Measurements from ENCODE around the gene TNFRSF18. TPM values are rescaled to one million over a fixed set of nuclear protein-coding genes. Genes with fewer than 3 reads are reported as not detected.
A peak's percentile ranks its signal among the peaks of the same experiment; 100 is the strongest.
"Not testable (repeated sequence)": the region's sequence is repeated elsewhere in the genome, so short reads cannot be mapped to it uniquely, and the experiment has no call there.

Gene TNFRSF18
- polyA plus RNA-seq, 2 of the 4 experiments (the other 2 are of a cell fraction), result not detected

DNA sequence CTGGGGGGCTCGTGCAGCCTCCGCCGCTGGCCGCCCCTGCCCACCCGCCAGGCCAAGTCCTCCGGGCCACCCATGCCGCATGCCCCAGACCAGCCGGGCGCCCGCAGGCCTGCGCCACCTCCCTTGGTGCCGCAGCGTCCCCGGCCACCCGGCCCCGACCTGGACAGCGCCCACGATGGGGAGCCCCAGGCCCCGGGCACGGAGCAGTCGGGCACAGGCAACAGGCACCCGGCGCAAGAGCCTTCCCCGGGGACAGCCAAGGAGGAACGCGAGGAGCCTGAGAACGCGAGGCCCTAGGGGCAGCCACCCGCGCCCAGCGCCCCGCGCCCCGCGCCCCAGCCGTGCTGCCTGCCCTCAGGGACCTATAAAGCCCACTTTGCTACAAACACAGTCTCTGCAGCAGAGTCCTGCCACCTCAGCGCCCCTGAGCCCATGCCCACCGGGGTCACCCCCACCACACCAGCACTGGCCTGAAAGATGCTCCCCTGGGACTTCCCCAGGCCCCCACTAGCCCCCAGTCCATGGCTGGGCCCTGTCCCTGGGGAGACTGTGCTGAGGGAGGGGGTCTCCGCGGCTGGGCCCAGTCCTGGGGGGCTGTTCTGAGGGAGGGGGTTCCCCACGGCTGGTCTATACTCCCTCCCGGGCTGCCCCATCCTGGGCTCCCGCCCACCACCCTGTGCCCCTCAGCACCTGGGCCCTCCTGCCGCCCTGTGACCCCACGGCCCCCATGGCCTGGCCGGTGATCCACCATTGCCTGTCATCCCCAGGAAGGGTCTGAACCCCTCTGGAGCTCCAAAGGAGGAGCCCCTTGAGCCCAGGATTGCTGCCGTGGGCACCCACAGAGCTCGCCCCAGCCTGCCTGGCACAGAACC is 8.6 kb downstream of the TNFRSF18 start:
- no peaks in the 10 kb centered on the region; the same call in 2 of the 3 replicates for H3K4me1 ChIP-seq
- TF ChIP-seq, protein P1, sequence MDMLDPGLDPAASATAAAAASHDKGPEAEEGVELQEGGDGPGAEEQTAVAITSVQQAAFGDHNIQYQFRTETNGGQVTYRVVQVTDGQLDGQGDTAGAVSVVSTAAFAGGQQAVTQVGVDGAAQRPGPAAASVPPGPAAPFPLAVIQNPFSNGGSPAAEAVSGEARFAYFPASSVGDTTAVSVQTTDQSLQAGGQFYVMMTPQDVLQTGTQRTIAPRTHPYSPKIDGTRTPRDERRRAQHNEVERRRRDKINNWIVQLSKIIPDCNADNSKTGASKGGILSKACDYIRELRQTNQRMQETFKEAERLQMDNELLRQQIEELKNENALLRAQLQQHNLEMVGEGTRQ (IDR thresholded peaks at IDR 0.05), result no peak
- no peak for TF ChIP-seq EHMT2 (IDR thresholded peaks at IDR 0.05; ENCODE audit: low read depth)
- no peak for TF ChIP-seq MAFK (IDR thresholded peaks at IDR 0.05; ENCODE audit: partially characterized antibody)
- ChIA-PET POLR2A (no interaction called here), CTCF (no interaction called here)
- no peak overlapping the region for H3K4me3 ChIP-seq
- peaks cover 7% of the 10 kb centered on the region; the same call in 1 of the 3 replicates for H3K9me3 ChIP-seq
- WGBS (ENCODE audit: missing lambda C conversion rate), result 89% methylated on average over 5 of the region's 48 CpGs
- FAIRE-seq (no peak), ATAC-seq (no peak), DNase-seq (ENCODE audit: low read depth in 1 of 2, low spot score in 1 of 2) (no peak)
- no peak overlapping the region for H3K27ac ChIP-seq
- no peak overlapping the region for H3K4me2 ChIP-seq

DNA sequence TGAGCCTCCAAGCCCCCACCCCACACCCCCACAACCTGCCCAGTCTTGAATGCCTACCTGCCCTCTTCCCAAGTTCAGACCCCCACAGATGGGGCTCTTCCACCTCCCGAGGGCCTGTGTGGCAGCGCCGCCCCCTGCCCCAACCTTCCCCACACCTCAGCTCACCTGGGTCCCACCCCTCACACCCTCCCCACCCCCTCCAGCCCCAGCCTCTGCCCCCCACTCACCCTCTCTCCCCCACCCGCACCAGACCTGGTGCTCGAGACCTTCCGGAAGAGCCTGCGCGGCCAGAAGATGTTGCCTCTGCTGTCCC is 9.2 kb downstream of the TNFRSF18 start:
- no peak for TF ChIP-seq MAZ (IDR thresholded peaks at IDR 0.05; ENCODE audit: borderline replicate concordance, low read depth, low read length)
- TF ChIP-seq JUNB (IDR thresholded peaks at IDR 0.05), result no peak
- H3K27ac ChIP-seq, result no peak overlapping the region
- no peak for ATAC-seq
- H3K4me3 ChIP-seq, result no peak overlapping the region
- no peak overlapping the region for H3K4me2 ChIP-seq
- H3K9me3 ChIP-seq, result peaks cover 7% of the 10 kb centered on the region; the same call in 1 of the 3 replicates
- H3K4me1 ChIP-seq, result no peaks in the 10 kb centered on the region; the same call in 2 of the 3 replicates
- no peak for FAIRE-seq
- CTCF ChIA-PET, result interaction anchor here (1.3 kb wide), 1 partner anchor 74 kb away, joined by 4 read pairs; no protein-coding TSS in a partner anchor
- no peak for DNase-seq (ENCODE audit: low read depth in 1 of 2, low spot score in 1 of 2)
- 100% methylated on average over 1 of the region's 8 CpGs for WGBS (ENCODE audit: missing lambda C conversion rate)
- POLR2A ChIA-PET, result no interaction called here

DNA sequence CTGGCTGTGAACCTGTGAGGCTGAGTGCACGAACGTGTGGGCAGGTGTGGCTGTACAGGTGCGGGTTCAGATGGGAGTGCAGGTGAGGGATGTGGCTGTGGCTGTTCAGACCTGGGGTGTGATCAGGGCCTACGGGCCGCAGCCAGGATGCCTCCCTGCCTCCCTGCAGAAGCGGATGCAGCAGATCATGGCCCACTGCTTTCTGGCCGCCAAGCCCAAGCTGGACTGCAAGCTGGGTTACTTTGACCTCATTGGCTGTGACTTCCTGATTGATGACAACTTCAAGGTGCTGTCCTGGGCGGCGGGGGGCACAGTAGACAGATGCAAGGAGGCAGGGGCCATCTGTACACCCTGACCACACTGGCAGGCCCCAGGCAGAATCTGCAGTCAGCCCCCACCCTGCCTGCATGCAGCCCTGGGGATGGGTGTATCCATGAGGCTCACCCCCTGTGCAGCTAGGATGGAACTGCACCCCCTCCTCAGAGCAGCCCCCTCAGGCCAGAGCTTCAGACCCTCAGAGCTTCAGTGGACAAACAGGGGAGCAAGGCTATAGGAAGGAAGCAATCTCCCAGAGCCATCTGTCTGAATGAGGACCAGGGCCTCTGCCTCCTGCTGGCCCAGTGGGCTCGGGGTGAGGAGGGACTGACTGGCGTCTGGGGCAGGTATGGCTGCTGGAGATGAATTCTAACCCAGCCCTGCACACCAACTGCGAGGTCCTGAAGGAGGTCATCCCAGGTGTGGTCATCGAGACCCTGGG is 9.8 kb downstream of the TNFRSF18 start:
- ATAC-seq (peak in 1 of 2 experiments; percentile 40; a peak in 1 of 6 replicates), DNase-seq (ENCODE audit: low read depth in 1 of 2, low spot score in 1 of 2) (no peak), FAIRE-seq (no peak)
- Histone ChIP-seq H3K27ac (no peak overlapping the region), H3K9me3 (peaks cover 7% of the 10 kb centered on the region; the same call in 1 of the 3 replicates), H3K4me1 (no peaks in the 10 kb centered on the region; the same call in 2 of the 3 replicates), H3K4me3 (no peak overlapping the region), H3K4me2 (no peak overlapping the region)
- POLR2A ChIA-PET, result no interaction called here
- no peak for TF ChIP-seq POLR2A (IDR thresholded peaks at IDR 0.05; ENCODE audit: low read length)
- TF ChIP-seq MYC (IDR thresholded peaks at IDR 0.05; ENCODE audit: borderline replicate concordance, low read length), result no peak
- TF ChIP-seq E2F6 (IDR thresholded peaks at IDR 0.05; ENCODE audit: borderline replicate concordance, low read depth), result no peak
- TF ChIP-seq NFE2L2 (conservative IDR thresholded peaks at IDR 0.05; ENCODE audit: low read length), result no peak
- TF ChIP-seq ELK1 (IDR thresholded peaks at IDR 0.05; ENCODE audit: low read depth, low read length), result no peak
- CTCF ChIA-PET, result interaction anchor here (0.7 to 1.4 kb wide), 3 partner anchors 13 to 79 kb away, joined by 3 to 5 read pairs (median 4); no protein-coding TSS in a partner anchor
- 69% methylated on average over 9 of the region's 13 CpGs for WGBS (ENCODE audit: missing lambda C conversion rate)

- H3K4me1 ChIP-seq; ATAC-seq; H3K9me3 ChIP-seq; H3K4me2 ChIP-seq; FAIRE-seq; H3K4me3 ChIP-seq; POLR2A ChIA-PET; DNase-seq (ENCODE audit: low read depth in 1 of 2, low spot score in 1 of 2); H3K27ac ChIP-seq: not testable (repeated sequence)
- 69% methylated on average over 3 of the region's 6 CpGs for WGBS (ENCODE audit: missing lambda C conversion rate)
- CTCF ChIA-PET, result interaction anchor here (1.4 kb wide), 1 partner anchor 78 kb away, joined by 3 read pairs; no protein-coding TSS in a partner anchor
These were observed 10.7 kb downstream of the TNFRSF18 start for GRCh38 chr1:1195726-1196125.

DNA sequence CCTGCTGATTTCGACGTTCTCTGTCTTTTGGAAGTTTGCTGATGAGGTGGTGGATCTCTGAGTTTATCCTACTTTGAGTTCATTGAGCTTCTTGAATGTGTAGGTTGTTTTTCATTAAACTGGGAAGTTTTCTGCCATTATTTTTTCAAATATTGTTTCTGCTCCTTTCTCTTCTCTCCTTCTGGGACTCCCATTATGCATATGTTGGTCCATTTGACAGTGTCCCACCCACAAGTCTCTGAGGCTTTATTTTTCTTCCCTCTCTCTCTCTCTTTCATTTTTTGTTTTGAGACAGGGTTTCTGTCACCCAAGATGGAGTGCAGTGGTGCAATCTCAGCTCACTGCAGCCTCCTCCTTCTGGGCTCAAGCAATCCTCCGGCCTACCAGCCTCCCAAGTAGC is 11.7 kb downstream of the TNFRSF18 start:
- ATAC-seq (no peak), FAIRE-seq (no peak), DNase-seq (ENCODE audit: low read depth in 1 of 2, low spot score in 1 of 2) (peak in 1 of 2 experiments; percentile 33)
- ChIA-PET POLR2A (no interaction called here), CTCF (interaction anchor here (1.4 kb wide), 1 partner anchor 77 kb away, joined by 3 read pairs; no protein-coding TSS in a partner anchor)
- H3K4me2 ChIP-seq, result no peak overlapping the region
- TF ChIP-seq ZSCAN20 (CRISPR knock-in tag; IDR thresholded peaks at IDR 0.05) (no peak), HMGXB4 (CRISPR knock-in tag; IDR thresholded peaks at IDR 0.05; ENCODE audit: borderline replicate concordance) (no peak), BHLHE40 (IDR thresholded peaks at IDR 0.05; ENCODE audit: low read depth, low read length) (no peak), HEYL (CRISPR knock-in tag; IDR thresholded peaks at IDR 0.05) (no peak), KDM1A (IDR thresholded peaks at IDR 0.05; ENCODE audit: low read depth) (no peak), RCOR1 (IDR thresholded peaks at IDR 0.05; ENCODE audit: low read depth, low read length) (no peak), E2F6 (IDR thresholded peaks at IDR 0.05; ENCODE audit: borderline replicate concordance, low read depth) (no peak), FOXS1 (CRISPR knock-in tag; IDR thresholded peaks at IDR 0.05) (no peak), HDAC2 (IDR thresholded peaks at IDR 0.05) (no peak), MAX (IDR thresholded peaks at IDR 0.05) (no peak)
- peaks cover 7% of the 10 kb centered on the region; the same call in 1 of the 3 replicates for H3K9me3 ChIP-seq
- WGBS (ENCODE audit: missing lambda C conversion rate), result 58% methylated on average over 3 of the region's 3 CpGs
- no peak overlapping the region for H3K27ac ChIP-seq
- no peaks in the 10 kb centered on the region for H3K4me1 ChIP-seq
- H3K4me3 ChIP-seq, result no peak overlapping the region
